Erythroblast (primary cell): ENCODE results near the gene DHRSX.

Source experiments
- GATA1 ChIP-seq: IDR thresholded peaks from 2 replicates; pipeline ENCODE4 v1.6.1; 2011; ENCODE audit warnings: low read depth, mild to moderate bottlenecking, control low read depth, low read length, moderate library complexity
- POLR2A ChIP-seq: IDR thresholded peaks from 2 replicates; pipeline ENCODE4 v1.6.1; 2011; ENCODE audit warnings: mild to moderate bottlenecking, low read length

DNA sequence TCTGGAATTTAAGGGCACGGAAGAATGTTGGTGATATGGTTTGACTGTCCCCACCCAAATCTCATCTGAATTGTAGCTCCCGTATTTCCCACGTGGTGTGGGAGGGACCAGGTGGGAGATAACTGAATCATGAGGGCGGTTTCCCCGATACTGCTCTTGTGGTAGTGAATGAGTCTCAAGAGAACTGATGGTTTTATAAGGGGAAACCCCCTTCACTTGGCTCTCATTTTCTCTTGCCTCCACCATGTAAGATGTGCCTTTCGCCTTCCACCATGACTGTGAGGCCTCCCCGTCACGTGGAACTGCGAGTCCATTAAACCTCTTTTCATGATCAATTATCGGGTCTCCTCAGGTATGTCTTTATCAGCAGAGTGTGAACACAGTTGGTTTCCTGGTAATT is 25.6 kb upstream of the DHRSX start:
- TF ChIP-seq POLR2A (no peak), GATA1 (no peak)
